Jurkat, Clone E6-1 (cell line): ENCODE measurements around the gene TOM1L2.

ENCODE experiments used
- DNase-seq: peaks from one replicate; pipeline ENCODE4 v3.0.0-alpha.2; 2011; ENCODE audit warnings: low read depth, low spot score
- H3K4me3 ChIP-seq: 2 replicates; pipeline ENCODE4 v1.5.1; 2011; ENCODE audit warnings: mild to moderate bottlenecking, low read length, control low read depth, moderate library complexity

Gene TOM1L2

GRCh38 chr17:17820046-17820445, 152.2 kb downstream of the TOM1L2 start:
- no peak for DNase-seq
- no peak overlapping the region for H3K4me3 ChIP-seq

DNA sequence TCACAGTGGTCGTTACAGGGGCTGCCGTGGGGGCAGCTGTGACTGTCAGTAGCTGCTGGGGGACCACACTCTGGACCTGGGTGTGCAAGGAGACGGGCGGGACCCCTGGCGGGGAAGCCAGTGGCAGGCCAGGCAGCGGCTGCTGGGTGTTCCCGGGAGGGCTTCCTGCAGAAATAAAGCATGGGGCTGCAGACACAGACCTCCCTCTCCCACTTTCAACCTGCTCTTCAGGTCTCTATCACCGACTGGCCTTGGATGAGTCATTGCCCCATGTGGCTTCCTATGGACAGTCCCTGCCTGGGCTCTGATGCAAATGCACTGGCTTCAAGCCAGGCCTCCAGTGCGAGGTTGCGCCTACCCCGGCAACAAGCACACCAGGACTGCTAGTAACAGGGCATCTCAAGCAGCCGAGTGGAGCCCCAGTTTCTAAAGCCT, 152.6 kb downstream of the TOM1L2 start:
- DNase-seq, result no peak
- H3K4me3 ChIP-seq, result no peak overlapping the region

DNA sequence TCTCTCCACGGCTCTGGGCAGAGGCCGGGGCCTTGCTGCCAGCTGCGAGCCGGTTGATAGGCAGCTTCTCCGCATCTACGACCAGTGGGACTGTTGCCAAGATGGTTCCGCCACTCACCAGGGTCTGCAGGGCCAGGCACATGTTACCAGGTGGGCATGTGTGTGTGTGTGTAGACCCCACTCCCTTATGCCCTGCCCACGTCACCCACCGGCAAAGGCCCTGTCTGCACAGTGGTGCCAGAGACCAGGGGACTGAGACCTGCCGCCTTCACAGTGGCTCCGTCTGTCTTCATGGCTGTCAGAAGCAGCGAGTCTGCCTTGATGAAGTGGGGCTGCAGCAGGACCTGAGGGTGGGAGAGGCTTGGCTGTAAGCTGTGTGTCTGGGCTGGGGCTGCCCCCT, 153.1 kb downstream of the TOM1L2 start:
- H3K4me3 ChIP-seq, result no peak overlapping the region
- no peak for DNase-seq

DNA sequence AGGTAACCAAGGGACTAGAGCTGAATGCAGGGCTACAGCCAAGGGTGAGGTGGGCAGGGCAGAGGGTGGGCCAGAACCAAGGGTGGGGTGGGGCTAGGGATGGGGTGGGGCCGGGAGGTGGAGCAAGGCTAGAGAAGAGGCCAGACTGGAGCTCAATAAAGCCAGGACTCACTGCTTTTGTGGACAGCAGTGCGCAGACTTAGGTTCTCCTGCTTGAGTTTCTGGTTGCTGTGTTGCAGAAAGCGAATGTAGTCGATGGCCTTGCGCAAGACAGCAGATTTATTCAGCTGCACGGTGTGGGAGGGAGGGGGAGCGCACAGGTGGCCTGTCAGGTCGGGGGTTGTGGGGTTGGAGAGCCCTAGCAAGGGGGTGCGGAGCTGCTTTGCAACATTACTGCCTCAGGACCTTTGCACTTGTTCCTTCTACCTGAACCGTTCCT, 154.1 kb downstream of the TOM1L2 start:
- H3K4me3 ChIP-seq, result no peak overlapping the region
- no peak for DNase-seq

- no peak for DNase-seq
- no peak overlapping the region for H3K4me3 ChIP-seq
Measured at GRCh38 chr17:17817552-17817947, 154.7 kb downstream of the TOM1L2 start.

DNA sequence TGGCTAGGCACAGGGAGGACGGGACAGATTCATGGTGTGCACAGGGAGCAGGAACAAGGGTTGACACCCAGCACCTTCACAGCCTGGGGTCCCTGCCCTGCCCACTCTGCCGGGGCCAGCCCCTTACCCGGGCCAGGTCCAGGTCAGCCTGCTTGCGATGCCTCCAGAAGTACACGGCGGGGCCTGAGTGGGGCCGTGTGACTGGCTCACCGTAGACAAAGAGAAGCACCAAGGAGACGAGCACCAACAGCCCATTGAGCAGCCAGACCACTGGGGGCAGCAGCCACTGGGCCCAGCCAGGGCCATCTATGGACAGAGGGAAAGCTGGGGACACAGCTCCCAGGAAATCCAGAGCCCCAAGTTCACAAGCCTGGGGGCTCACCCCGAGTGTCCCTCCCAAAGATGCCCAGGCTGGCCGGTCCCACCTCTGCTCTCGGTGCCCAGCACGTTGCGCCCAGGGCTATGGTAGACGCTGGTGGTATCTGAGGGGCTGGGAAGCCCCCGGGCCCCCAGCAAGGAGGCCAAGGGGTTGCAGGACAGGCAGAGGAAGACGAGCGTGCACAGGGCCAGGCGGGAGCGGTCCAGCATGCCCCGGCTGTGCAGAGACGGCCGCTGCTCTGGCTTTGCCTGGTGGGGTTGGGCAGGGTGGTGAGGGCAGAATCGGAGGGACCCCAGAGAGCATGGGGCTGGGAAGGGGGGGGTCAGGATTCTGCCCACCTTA, 155.2 kb downstream of the TOM1L2 start:
- H3K4me3 ChIP-seq, result no peak overlapping the region

DNA sequence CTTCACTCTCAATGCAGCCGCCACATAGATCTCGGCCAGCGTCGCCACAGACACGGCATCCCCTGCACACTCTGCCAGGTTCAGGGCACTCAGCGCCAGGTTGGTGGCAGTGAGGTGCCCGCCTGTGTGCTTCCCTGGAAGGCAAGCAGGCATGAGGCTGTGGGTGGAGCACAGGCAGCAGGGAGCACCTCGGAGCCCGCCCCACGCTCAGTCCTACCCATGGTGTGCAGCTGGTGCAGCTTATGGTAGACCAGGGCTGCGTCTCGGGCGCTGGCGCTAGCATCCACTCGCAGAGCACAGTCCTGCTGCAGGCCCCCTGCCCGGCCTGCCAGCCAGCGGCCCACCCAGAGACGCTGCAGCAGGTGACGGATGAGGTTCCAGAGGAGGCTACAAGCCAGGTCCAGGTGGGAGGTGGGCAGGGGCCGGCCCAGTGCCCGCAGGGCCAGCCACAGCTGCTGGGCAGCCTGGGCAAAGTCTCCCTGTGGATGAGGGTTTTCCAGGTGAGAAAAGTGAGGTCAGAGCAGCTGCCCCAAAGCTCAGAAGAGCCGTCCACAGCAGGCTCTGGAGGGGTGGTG, 155.9 kb downstream of the TOM1L2 start:
- no peak overlapping the region for H3K4me3 ChIP-seq
- DNase-seq, result no peak

More for the DNA sequence above, 155.2 kb downstream of the TOM1L2 start:
- DNase-seq, result no peak

DNA sequence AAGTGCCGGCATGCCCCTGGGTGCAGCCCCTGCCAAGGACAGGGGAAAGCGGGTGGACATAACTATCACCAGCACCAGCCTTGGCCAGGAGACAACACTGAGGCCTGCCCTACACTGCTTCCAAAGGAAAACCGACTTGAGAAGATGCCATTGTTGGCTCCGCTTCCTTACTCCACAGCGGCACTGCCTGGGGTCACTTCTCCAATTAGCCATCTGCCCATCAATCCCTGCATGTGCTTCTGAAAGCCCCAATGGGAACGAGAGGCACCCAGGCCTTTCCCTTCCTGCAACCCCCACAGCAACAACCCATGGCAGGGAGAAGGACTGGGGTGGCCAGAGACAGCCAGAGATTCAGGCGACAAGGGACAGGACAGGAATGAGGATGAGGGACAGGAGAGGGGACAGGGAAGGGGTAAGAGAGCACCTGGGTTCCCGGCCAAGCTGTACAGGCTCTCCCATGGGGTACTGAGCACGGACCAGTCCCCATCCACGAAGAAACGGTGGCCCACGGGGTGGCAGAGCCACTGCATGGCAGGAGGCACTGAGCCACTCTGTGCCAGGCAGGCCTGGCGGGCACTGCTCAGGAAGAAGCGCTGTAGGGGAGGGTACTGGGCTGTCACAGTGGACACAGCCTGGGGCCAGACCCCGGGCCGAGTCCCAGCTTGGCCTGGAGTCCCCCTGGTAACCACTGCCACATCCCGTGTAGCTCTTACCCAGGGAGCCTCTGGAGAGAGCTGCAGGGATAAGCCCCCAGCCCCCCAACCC, 156.6 kb downstream of the TOM1L2 start:
- H3K4me3 ChIP-seq, result no peak overlapping the region
- no peak for DNase-seq

DNA sequence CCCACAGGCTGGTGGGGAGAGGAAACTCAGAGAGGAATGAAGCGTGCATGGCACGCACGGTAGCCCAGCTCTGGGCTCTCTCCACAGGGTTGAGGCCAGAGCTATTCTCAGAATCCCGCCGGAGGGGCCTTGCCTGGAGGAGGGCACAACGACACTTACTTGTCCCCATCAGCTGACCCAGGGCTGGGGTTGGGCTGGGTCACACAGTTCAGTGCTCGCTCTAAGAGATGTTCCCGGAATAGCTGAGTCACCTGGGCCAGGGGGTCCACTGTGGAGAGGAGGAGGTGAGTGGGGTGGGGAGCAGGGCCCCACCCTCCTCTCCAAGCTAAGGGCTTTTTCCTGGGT, 157.2 kb downstream of the TOM1L2 start:
- H3K4me3 ChIP-seq, result no peak overlapping the region
- no peak for DNase-seq

- H3K4me3 ChIP-seq, result no peak overlapping the region
- DNase-seq, result no peak
Measured at GRCh38 chr17:17814162-17815061, 157.8 kb downstream of the TOM1L2 start.

DNA sequence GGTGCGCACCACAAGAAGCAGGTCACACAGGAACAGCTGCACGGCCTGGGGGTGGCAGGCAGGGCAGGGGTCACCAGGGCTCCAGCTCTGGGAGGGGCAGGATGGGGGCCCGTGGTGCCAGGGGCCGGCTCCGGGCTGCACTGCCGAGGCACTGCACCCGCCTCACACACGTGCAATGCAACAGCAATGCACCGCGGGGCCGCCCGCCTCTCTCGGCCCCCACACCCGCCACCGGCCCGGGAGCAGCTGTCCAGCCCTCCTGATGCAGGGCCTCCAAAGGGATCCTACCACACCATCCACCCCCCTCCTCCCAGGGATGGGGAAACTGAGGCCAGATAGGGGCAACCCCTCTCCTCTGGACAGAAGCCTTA, 158.5 kb downstream of the TOM1L2 start:
- H3K4me3 ChIP-seq, result no peak overlapping the region
- no peak for DNase-seq

- DNase-seq, result no peak
- no peak overlapping the region for H3K4me3 ChIP-seq
Measured at GRCh38 chr17:17813055-17813724, 159.0 kb downstream of the TOM1L2 start.

DNA sequence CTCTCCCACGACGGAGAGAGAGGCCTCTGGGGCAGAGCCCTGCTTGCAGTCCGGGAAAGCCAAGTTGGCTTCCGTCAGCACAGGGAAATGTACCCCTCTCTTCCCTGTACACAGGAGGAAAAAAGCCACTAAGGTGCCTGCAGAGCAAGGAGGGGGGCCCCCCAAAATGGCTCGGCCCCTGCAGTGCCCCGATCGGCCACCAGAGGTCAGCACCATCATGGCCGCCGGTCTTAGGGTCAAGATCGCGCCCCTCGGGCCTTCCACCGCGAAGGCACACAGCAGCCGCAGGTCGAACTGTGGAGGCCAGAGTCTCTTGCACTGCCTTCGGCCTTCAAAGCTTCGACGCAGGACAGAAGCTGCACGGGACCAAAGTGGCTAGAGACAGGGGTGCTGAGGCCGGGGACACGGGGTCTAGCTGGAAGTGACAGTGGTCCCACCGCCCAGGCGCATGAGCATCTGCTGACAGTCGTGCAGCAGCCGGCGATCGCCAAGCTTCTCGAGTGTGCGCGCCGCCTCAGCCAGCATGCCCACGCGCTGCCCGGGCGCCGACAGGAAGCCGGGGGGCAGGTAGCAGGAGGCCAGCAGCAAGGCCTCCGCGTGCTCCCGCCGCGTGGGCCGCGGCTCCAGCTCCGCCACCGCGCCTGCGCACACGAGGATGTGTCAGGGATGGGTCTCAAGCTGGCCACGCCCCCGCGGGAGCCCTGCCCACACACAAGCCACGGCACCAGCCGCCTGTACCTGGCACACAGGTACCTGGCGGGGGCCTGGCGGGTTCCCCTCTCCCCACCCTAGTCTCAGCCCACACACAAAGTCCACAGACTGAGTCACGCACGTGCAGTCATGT, 159.8 kb downstream of the TOM1L2 start:
- no peak overlapping the region for H3K4me3 ChIP-seq
- DNase-seq, result no peak

GRCh38 chr17:17811381-17812210, 160.6 kb downstream of the TOM1L2 start:
- no peak for DNase-seq
- H3K4me3 ChIP-seq, result no peak overlapping the region

DNA sequence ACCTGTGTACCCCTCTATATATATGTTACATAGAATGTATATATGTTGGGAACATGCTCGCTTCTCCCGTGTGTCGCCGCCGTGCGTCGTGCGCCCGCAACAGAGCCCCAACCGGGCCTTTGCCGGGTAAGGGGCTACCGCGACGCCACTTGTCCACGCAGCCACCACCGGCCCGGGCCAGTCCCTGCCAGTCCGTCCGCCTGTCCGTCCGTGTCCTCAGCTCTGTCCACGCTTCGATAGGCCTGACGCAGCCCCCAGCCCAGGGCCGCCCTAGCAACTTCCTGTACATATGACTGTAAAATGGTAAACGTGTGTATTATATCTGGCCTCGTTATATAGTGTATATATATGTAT, 161.3 kb downstream of the TOM1L2 start:
- H3K4me3 ChIP-seq, result no peak overlapping the region
- no peak for DNase-seq

GRCh38 chr17:17810084-17810894, 161.9 kb downstream of the TOM1L2 start:
- no peak for DNase-seq
- no peak overlapping the region for H3K4me3 ChIP-seq
